Activated CD8-positive, alpha-beta memory T cell treated with anti-CD3 and anti-CD28 coated beads for 1 hour (primary cell): ENCODE results near the gene TFG.

Source experiments
- DNase-seq, 2 donors: peaks; one replicate each; pipeline ENCODE4 v3.0.0-alpha.2; 2020; ENCODE audit warnings: low read depth in 1 of 2; ENCODE audit errors: extremely low read depth in 1 of 2

TFG gene

DNA sequence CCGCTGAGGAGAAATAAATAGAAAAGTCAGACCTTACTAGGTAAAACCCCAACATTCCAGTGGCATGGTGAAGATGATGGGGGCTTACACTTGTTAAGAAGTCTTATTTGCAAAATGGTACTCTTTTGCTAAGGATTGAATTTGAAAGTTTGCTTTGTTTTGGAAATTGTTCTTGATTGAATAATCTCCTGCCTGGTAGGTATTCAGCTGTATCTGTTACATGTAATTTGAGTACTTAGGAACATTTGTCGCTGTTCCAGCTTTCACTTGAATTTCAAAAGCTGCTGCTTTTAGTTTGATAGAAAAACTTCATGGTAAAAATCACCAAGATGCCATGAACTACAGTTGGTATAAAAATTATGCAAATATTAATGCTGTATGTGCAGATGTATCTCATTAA is 44.6 kb downstream of the TFG start:
- no peak for DNase-seq

GRCh38 chr3:100754563-100755334 is 45.5 kb downstream of the TFG start:
- no peak for DNase-seq

GRCh38 chr3:100756441-100756840 is 47.1 kb downstream of the TFG start:
- no peak for DNase-seq

GRCh38 chr3:100759159-100759558 is 49.9 kb downstream of the TFG start:
- no peak for DNase-seq

GRCh38 chr3:100759950-100760349 is 50.7 kb downstream of the TFG start:
- DNase-seq: no peak

DNA sequence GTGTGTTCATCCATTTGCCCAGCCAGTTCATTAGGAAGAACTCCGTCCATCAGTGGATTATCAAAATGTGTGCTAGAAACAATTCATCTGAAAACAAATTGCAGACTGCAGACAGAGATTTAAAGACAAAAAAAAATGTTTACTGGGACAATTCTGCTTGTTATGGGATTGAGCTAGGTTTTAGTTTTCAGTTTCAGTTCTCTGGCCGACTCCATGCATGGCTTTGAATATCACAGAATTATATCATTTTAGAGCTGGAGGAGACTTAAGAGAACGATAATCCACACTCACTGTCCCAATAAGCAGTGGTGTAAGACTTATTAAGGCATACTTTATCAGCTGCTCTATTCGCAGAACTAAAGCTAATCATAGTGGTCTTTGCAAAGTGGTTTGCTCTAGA is 51.1 kb downstream of the TFG start:
- no peak for DNase-seq

DNA sequence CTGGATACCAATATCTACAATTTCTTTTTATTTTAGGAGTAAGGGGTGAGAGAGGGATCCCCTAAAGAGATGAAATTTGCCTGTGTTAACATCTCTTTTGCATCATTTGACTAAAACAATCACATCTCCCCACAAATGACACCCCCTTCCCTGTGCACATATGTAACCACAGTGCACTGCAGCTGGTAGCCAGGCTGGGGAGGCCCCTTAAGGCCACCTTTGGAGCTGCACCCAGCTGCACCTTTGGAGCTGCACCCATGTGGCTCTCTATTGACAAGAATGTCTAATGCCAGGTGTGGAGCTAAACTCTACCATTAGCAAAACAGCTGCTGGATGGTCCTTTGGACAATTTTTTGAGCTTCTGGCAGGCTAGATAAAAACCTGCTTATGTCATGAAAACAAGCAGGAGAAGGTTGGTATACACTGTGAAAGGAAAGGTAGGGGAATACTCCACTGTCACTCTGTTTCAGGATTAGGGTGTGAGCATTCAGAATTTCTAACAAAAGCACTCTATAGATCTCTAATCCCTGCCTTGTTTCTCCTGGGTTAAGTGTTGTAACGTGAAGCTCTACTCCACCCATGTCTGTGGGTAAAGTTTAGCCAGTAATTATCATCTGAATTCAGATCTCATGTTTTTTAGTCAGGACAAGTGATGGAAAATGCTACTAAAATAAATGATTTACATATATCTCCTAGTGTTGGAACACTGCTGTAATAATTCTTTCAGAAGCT is 52.1 kb downstream of the TFG start:
- no peak for DNase-seq

- DNase-seq: no peak
Observed at GRCh38 chr3:100761951-100762350, 52.7 kb downstream of the TFG start.

- no peak for DNase-seq
Observed at GRCh38 chr3:100765437-100765975, 56.2 kb downstream of the TFG start.

DNA sequence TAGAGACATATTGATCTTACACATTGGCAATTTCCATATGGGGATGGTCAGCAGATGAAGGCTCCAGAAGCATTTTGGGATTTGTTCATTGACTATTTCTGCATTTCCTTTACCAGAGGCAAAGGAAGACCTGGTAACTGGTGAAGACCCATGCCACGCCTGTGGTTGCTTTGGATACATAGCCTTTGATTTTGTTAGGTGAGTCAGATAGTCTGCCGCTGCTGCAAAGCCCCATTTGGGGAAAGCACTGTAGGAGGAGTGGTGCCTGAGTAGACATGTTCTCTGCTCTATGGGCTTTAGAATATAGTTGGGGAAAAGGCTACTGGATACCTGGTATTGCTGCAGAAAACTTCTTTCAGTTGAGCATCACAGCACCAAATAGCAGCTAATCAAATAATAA is 56.8 kb downstream of the TFG start:
- no peak for DNase-seq

DNA sequence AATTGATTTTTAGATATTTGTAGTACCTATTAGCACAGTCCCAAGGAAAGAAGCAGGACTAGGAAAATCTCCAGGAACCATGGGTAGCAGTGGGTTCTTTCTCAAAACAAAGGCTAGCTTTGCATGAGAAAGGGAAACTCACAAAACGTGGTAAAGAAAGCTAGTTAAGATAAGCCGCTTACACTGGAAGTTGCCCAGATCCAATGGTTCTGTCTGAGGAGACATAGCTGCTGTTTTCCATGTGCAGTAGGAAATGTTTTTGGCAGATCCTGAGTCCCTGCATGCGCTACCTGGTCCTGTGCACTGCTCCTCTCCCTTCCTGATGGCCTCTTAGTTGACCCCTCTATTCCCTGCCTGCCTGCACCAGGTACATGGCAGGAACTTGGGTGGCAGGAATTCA is 60.4 kb downstream of the TFG start:
- DNase-seq: no peak

DNA sequence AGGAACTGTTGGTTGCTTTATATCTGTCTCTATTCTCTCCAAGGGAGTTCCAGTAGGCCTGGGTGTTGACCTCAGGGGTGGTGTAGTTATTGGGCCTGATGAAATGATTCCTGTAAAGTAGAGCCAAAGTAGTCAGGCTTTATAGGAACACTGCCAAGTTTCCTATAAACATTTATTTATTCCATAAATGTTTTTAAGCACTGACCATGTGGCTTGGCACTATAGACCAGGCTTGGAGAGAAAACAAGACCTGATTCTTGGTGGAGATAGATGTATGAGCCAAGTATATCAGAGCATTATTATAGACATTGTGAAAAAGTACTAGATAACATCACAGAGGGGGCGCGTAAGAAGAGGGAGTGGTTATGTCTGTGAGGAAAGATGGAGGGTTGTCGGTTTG is 65.9 kb downstream of the TFG start:
- no peak for DNase-seq

DNA sequence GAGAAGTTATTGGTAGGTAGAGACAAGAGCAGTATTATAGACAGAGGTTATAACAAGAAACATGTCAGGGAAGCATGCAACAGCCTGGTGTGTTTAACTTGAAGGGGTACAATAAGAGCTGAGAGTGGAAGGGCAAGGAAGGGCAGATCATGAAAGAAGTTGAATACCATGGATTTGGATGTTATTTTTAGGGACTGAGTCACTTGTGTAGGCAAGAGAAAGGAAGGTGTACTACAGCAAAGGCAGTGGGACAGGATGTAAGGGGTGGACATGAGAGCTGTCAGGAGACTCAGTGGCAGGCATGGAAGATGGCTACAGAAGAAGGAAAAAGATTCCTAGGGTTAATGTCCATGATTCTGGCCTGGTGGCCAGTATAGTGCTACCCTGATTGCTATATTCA is 66.4 kb downstream of the TFG start:
- no peak for DNase-seq

DNA sequence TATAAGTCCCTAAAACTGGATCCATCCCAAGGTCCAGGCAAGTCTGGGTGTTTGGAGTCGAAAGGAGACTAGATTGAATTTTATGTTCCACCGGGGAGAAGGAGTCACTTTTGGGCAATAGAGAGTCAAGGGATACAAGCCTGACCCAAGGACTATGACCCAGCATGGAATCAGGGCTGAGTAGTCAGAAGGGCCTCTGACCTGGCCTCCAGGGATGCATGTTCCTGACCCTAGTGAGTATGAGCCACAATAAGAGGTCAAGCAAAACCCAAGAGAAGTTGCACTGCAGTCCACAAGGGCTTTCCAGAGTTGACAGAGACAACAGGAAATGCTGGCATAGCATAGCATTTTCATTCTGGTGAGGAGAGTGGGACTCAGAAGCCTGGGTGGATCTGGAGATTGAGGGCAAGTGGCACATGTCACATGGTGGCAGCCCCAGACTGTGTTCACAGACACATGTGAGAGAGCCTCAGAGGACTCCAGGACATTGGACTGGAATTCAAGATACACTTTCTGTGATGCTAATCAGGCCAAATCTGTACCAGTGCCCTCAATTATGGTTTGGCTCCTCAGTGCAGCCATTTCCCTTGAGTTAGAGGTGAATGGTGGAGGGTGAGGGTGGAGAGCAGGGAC is 66.9 kb downstream of the TFG start:
- no peak for DNase-seq

DNA sequence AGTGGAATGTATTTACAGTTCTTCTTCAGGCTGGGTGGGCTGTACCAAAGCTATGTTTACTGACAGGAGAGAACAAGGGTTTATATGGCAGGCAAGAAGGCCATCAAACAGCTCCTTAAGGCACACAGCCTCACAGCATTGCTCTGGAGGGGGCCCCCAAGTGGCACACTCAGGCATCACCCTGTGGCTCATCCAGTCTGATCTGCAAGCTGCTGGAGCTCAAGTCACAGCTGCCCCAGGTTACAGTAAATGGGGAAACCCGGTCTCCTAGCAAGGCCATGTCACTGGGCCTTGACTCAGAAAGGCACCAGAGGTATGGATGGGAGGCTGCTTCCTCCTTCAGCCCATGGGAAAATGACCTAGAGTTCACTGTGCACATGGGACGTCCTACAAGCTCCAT is 67.5 kb downstream of the TFG start:
- no peak for DNase-seq

GRCh38 chr3:100777271-100777670 is 68.0 kb downstream of the TFG start:
- no peak for DNase-seq

- no peak for DNase-seq
Observed at GRCh38 chr3:100779480-100779879, 70.2 kb downstream of the TFG start.

DNA sequence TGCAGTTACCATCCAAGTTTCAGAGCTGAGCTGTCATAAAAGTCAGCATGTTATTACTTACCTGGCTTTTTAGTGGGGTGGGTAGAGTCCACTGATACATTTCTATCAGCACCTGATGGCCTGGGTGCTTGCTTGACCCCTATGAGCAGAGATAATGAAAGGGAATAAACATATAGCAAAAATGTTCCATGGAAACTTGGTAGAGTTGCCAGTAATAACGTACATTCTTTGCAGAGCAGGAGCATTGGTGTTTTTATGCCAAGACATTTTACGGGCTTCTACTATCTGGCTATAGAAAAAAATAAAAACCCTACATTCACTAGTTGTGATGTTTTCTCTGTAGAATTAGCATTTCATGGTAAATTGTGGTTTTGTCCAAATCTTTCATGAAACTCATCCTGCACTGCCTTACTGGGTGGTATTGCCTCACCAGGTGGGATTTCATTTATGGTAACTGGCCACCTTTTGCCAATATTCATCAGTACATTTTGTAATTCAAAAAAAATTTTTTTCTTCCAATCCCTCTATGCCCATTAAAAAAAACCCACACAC is 70.9 kb downstream of the TFG start:
- no peak for DNase-seq

DNA sequence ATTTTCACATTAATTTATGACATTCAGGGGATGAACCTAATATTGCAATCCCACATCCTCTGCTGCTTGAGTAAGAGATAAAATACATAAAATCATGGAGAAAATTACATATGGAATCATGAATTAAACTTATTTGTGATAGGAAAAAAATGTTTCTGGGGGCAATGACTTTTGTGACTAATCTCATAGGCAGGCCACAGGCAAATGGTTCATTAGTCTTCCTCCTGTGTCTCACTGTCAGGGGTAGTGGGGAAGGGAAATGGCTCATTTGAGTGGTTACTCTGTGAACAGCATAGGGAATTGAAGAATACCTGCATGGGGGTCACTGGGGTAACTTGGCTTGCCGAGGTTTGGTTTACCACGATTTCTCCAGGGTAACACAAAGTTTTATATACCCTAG is 72.0 kb downstream of the TFG start:
- no peak for DNase-seq

DNA sequence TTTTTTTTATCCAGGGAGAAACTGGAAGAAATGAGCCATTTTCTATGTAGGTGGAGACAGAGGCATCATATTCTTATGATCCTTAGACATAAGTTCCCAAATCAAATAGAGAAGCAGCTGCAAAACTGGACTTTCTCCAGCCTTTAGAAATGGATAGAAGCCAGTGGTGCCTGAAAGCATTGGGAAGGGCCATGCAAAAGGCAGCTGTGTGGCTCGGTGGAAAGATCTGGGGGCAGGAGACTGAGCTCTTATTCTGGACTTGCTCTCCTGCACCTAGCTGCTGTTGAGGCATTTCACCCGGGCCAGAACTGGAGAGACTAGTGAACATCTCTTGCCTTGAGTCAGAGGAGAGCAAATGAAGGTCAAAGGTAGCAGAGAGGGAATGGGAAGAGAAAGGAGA is 73.1 kb downstream of the TFG start:
- DNase-seq: no peak

DNA sequence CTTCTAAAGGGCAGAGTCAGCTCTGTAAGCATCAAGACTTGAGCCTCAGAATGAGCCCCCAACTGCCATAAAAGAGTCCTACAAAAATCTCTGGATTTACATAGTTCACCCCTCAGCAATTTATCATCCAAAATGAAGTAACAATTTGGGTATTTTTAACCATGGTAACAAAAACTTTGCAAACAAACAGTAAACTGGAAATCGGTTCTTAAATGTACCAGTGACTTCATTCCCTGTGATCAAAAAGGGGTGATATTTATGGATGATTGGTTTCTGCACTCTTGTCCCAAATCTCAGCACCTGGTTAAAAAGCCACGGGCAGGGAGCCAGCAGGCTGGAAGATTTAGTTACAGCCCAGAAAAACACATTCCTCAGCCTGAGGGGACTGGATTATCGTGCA is 73.6 kb downstream of the TFG start:
- no peak for DNase-seq

DNA sequence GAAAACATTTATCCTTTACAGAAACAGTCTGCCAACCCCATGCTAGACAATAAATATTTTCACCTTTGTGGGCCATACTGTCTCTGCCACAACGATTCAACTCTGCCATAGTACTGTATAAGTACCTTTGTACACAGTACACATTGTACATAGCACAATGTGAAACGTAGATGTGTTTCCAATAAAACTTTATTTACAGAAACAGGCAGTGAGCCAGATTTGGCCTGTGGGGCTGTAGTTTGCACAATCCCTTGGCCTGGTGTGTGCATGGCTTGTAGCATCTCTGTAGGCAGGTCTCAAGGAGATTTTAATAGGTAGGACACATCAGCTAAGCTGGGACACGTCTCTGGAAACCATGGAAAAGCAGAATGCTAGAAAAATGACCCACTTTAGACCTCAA is 74.3 kb downstream of the TFG start:
- DNase-seq: no peak
